ENCODE measurements around the gene AK1. TPM values are rescaled to one million over a fixed set of nuclear protein-coding genes. Genes with fewer than 3 reads are reported as not detected.

Gene AK1
- total and polyA plus RNA-seq, 10 of the 15 experiments (the other 5 are each of a cell fraction or from before 2014, with no cell fraction given), result 0.23 to 3.1 (median 1.8) TPM

- TF ChIP-seq CUX1 (IDR thresholded peaks at IDR 0.05; ENCODE audit: insufficient replicate concordance, low read depth, low read length) (no peak), USF1 (IDR thresholded peaks at IDR 0.05; ENCODE audit: borderline replicate concordance, extremely low read length, insufficient read depth, low read depth, low read length) (no peak), RAD21 (IDR thresholded peaks at IDR 0.05; ENCODE audit: insufficient read depth, low read depth, low read length) (no peak), ZNF24 (IDR thresholded peaks at IDR 0.05) (no peak), MLLT1 (IDR thresholded peaks at IDR 0.05) (no peak)
These were observed 48.8 kb upstream of the AK1 start (continued) for GRCh38 chr9:127925959-127926905.

Measured in GM12878 (cell line).